GM18499 (cell line): ENCODE results near the gene GRIN2A.

ENCODE experiments used
- ATAC-seq: cut with Tn5 transposase; IDR thresholded peaks from one replicate; pipeline ENCODE4 v1.9.1; 2021; ENCODE audit warnings: moderate number of reproducible peaks; ENCODE audit not compliant: insufficient read depth, unreplicated experiment

Gene GRIN2A

DNA sequence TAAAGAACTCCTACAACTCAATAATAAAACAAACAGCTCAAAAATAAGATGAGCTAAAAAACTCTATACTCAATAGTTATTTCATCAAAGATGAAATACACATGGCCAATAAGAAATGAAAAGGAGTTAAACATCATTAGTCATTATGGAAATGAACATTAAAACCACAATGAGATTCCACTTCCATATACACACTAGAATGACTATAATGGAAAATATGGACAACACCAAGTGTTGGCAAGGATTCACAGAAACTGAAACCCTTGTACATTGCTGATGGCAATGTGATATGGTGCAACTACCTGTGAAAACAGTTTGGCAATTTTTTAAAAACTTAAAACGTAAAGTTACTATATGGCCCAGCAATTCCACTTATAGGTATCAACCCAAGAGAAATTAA lies 91.4 kb downstream of the GRIN2A start:
- no peak for ATAC-seq

DNA sequence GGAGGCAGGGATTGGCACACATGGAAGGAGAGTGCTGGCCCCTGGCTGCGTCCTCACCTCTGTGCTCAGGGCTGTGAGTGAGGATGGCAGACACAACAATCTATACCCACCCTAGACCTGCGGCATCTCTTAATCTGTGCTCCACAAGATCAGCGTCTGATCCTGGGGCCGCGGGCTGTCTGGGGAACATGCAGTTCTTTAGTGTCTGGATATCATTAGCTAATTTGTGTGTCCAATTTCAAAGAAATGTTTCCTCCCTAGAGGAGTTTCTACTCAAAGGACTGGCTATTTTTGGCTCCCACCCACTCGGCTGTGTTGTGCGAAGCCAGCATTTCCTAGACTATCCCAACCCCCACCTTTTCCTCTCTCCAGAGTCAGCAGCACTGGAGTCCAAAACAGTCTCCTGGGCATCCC lies 93.8 kb downstream of the GRIN2A start:
- ATAC-seq, result no peak

DNA sequence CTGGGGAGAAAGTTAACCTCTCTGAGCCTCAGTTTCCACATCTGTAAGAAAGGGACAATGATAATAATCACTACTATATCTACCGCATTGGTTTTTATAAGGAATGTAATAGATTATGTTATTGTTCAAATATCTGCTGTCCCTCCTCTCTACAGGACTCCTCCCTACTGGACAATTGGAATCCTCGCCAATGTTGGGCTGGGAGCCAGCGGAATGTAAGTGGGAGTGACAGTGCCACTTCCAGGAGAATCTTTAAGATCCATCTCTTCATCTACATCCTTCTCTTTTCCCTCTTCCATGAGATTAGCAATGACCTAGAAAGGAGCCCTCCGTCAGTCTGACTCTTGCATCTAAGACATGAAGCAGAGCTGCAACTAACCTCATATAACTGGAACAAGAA lies 95.1 kb downstream of the GRIN2A start:
- no peak for ATAC-seq

- ATAC-seq, result no peak
These were observed 95.6 kb downstream of the GRIN2A start for GRCh38 chr16:10086620-10087019.

- no peak for ATAC-seq
These were observed 97.0 kb downstream of the GRIN2A start for GRCh38 chr16:10085078-10085798.

DNA sequence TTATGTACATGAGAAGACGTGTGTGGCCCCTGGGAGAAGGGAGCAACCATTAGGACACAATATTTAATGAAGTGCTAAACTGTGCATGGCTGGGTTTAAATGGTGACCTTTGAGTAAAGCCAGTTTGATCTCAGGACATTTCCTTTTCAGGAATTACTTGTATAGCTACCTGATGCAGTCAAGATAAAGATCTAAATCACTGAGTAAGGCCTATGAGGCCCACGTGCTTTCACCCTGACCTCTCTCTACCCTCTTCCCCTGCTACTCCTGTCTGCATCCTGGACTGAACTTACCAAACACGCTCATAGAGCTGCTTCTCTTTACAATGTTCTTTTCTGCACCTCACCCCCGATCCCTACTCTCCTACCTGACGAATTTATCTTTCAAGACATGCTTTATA lies 98.9 kb downstream of the GRIN2A start:
- ATAC-seq, result no peak

DNA sequence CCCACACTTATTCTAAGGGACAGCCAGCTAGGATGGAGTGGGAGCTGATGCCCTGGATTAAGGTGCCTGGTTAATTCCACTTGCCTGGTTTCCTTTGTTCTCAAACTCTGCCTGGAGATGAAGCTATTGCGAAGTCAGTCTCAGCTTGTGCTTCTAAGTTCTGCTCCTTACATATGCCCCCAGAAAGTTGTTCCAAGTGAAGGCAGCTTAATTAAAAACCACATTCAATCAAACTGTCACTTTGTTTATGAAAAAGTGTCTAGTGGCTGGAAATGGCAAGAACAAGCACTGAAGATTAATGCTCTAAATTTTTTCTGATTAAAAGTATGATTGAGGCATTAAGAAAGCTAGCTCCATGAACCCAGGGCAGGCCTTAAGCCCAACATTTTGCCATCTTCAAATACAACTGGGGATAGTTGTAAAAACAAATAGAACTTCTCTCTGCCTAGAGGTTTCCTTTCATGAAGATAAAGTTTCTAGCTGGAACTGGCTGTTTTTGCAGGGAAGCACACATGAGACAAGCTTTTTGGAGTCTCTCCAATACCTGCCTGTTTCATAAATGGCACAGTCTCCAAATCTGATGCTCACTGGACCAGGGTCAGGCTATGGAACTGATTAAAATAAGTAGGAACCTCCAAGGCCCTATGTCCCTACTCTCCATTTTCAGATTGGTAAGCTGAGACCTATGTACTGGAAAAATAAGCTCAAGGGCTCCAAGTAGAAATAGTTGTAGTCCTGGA lies 100.9 kb downstream of the GRIN2A start:
- no peak for ATAC-seq

DNA sequence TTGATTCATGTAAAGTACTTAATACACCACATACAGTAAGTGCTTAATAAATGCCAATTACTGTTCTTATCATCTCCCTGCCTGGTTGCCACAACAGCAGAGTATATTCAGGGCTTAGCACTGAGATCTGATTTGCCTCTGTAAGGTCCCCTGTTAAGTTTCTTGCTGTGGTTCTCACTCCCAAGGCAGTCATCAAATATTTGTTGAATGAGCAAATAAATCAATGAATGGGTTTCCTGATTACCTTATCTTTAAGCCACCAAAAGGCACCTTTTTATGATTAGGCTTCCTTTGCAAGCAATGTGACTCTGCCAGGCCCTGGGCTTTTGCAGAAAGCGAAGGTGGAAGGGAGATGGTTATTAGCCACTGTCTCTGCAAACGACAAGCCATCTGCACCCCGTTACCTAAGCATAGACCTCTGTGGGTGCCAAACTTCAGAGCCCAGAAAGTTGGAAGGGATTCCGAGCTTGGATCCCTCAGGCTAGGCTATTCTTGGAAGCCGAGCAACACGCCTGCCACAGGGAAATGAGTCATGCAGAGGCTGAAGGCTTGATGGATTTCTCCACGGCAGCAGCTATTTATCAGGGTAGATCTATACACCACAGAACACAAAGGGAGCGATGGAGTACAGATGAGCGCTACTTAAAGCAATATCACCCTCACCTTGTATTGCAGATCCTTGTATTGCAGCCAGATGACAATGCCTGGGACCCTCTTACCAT lies 102.0 kb downstream of the GRIN2A start:
- ATAC-seq, result no peak

DNA sequence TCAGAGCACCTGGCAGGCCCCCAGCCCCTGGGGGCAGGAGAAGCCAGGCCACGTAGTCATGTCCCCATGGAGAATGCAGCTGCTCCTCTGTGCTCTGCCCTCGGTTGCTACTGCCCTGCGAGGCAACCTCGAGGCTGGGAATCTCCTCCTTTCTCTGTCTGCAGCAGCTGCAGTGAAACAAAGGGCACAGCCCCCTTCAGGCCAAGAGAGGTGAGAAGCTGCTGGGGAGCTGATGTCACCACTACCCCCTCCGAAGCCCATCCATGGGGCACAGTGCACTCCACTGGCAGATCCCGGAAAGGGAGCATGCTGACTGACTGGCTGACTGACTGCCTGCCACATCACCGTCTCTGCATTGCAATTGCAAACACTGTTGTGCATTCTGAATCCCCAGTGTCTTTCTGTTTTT lies 103.7 kb downstream of the GRIN2A start:
- no peak for ATAC-seq

- ATAC-seq, result no peak
These were observed 104.4 kb downstream of the GRIN2A start for GRCh38 chr16:10077861-10078260.

- no peak for ATAC-seq
These were observed 106.2 kb downstream of the GRIN2A start for GRCh38 chr16:10076037-10076436.

- no peak for ATAC-seq
These were observed 111.6 kb downstream of the GRIN2A start for GRCh38 chr16:10070591-10070990.

DNA sequence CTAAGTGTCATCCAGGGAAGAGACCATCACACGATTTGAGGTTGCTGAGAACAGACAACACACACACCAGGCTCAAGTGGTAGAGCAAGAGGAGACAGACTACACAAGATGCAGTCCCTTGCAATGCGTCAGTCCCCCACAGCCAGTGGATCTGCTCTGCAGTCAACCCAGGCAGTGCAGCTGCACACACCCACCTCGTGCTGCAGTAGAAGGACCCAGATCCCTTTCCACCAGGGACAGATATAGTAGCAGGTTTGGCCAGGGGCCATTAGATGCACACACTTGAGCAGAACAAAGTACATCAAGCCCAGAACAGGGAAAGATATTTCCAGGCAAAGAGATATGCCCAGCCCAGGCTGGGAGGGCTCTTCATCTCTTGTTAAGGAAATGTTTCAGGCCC lies 112.9 kb downstream of the GRIN2A start:
- no peak for ATAC-seq

GRCh38 chr16:10067835-10068234 lies 114.4 kb downstream of the GRIN2A start:
- no peak for ATAC-seq

GRCh38 chr16:10067406-10067805 lies 114.8 kb downstream of the GRIN2A start:
- ATAC-seq, result no peak

DNA sequence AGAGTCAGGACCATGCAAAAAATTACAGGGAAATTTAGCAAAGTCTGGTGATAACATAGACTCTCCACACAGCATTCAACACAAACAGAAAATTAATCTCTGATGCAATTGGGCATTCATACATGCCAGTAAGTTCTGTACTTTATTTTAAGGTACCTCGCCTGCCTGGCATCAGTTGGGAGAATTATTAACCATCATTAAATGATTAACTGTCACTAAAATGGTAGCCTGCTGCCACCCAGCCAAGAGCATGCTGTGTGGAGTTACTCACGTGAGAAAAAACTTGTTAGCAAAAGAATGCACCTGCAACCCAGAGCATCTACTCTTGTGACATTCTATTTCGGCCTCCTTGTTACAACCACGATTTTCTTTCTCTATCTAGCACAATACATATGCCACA lies 117.2 kb downstream of the GRIN2A start:
- no peak for ATAC-seq

- no peak for ATAC-seq
These were observed 133.4 kb downstream of the GRIN2A start for GRCh38 chr16:10048850-10049249.

GRCh38 chr16:10045947-10046346 lies 136.3 kb downstream of the GRIN2A start:
- ATAC-seq, result no peak

GRCh38 chr16:10045291-10045775 lies 136.9 kb downstream of the GRIN2A start:
- no peak for ATAC-seq

- ATAC-seq, result no peak
These were observed 141.8 kb downstream of the GRIN2A start for GRCh38 chr16:10040136-10041080.
